ENCODE measurements around the gene CCK.
"Not testable (repeated sequence)": the region's sequence is repeated elsewhere in the genome, so short reads cannot be mapped to it uniquely, and the experiment has no call there.

CCK gene, protein sequence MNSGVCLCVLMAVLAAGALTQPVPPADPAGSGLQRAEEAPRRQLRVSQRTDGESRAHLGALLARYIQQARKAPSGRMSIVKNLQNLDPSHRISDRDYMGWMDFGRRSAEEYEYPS

GRCh38 chr3:42266085-42266484 lies at the start of gene CCK:
Gene CCK, minus strand, starts transcription at chr3:42266185. Its CDS starts 2,555 bp downstream, at chr3:42263630.
- in situ Hi-C loops (cut with MboI; ENCODE audit: low sequenced_read_pairs), result loop anchor here (25.0 kb wide), 1 partner anchor 171 kb away; no protein-coding TSS in a partner anchor

DNA sequence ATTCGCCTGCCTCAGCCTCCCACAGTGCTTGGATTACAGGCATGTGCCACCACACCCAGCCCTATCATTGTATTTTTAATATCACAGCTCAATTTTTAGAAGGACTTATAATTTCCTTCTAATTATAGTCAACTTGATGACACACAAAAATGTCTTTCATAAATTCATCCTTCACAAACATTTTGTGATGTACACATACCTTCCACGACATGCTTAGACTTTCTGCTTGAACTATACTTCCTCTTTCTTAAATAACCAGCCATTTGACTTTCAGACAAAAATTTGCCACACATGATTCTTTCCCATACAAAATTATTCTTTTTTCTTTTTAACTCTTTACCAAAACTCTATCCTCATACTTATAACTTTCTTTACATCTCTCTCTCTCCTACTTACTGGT lies 48.4 kb upstream of the CCK start:
- in situ Hi-C loops (cut with MboI; ENCODE audit: low sequenced_read_pairs), result no loop called here

- in situ Hi-C loops (cut with MboI; ENCODE audit: low sequenced_read_pairs), result no loop called here
Measured at GRCh38 chr3:42308651-42309050, 42.7 kb upstream of the CCK start.

DNA sequence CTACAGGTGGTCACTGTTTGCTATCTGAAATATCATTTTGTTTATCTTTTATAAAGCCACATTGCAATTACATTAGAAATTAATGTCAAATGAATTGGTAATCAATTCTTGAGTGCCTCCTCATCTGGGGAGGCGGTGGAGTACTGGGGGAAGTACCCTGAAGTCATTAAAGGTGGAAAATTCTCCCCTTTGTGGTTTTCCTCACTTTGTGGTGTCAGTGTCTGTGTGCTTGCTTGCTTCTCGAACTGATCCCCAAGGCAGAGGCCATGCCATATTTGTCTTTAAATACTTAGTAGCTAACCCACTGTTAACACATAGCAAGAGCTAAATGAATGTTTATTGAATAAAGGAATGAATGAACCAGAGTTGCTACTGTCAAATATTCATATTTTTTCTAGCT lies 40.5 kb upstream of the CCK start:
- in situ Hi-C loops (cut with MboI; ENCODE audit: low sequenced_read_pairs), result no loop called here

- in situ Hi-C loops (cut with MboI; ENCODE audit: low sequenced_read_pairs), result no loop called here
Measured at GRCh38 chr3:42302924-42303634, 37.1 kb upstream of the CCK start.

DNA sequence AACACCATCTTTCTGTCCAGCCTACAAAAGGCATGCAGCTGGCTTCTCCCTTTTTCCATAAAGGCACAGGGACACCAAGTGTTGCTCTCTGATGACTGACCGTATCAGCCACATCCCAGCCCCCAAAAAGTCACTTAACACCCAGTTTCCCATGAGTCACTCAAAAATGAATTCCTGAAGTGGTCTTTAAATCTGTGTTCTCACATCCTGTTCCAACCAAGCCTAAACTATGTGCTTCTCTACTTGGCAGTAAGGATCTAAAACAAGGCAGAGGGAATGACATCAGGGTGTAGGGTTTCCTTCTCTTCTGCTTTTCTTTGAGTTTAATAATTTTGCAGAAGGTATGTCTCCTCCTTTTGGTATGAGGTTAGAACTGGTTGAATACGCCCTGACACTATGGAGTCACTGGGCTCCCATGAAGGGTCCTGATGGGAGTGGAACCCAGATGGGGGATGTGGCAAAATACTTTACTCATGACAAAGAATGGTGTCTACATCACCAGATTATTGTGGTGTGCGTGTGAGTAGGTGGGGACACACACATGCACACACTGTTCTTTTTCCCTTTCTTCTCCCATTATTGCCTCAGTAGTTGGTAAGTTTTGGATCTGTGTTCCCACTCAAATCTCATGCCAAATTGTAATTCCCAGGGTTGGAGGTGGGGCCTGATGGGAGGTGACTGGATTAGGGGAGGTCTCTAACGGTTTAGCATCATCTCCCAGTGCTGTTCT lies 35.6 kb upstream of the CCK start:
- in situ Hi-C loops (cut with MboI; ENCODE audit: low sequenced_read_pairs), result no loop called here

DNA sequence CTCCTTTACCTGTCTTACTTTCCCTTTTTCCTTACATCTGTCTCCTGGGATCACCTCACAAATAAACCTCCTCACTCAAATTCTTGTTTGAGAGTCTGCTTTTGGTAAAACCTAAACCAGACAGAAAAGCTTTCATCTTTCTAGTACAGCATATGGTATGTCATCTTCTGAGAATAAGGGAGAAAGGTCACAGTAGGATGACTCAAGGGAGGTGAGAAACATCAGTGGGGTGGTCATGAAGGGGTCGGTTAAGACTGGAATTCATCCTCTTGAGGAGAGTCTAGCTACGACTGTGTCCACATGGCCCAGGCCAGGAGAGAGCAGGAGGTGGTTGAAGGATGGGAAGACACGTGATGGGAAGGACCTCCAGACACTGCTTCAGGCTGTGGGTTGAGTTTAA lies 34.8 kb upstream of the CCK start:
- in situ Hi-C loops (cut with MboI; ENCODE audit: low sequenced_read_pairs), result no loop called here

GRCh38 chr3:42300013-42300412 lies 34.0 kb upstream of the CCK start:
- in situ Hi-C loops (cut with MboI; ENCODE audit: low sequenced_read_pairs), result no loop called here

GRCh38 chr3:42298259-42298658 lies 32.3 kb upstream of the CCK start:
- in situ Hi-C loops (cut with MboI; ENCODE audit: low sequenced_read_pairs), result no loop called here

GRCh38 chr3:42292009-42292408 lies 26.0 kb upstream of the CCK start:
- in situ Hi-C loops (cut with MboI; ENCODE audit: low sequenced_read_pairs), result no loop called here

DNA sequence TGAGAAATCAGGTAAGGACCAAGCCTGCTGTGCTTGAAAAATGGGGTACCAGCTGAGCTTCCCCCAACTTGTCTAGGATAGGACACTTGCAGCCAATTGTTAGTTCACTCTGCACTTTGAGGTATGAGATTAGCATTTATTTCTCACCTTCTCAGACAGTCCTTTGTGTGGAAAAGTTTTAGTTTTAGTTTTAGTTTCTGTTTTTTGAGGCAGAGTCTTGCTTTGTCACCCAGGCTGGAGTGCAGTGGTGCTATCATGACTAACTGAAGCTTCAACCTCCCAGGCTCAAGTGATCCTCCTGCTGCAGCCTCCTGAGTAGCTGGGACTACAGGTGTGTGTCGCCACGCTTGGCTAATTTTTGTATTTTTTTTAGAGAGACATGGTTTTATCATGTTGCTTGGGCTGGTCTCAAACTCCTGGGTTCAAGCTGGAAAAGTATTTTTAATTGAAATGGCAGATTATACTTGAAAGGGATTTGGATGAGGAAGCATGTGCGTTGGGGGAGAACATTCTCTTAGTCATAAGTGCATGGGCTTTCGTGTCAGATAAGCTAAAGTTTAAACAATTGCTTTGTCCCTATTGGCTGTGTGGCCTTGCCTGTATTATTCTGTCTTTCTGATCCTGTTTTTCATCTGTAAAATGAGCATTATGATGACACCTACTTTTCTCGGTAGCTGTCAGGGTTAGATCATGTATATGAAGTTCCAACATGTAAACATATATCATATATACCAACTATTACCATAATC lies 25.2 kb upstream of the CCK start:
- in situ Hi-C loops (cut with MboI; ENCODE audit: low sequenced_read_pairs), result no loop called here

DNA sequence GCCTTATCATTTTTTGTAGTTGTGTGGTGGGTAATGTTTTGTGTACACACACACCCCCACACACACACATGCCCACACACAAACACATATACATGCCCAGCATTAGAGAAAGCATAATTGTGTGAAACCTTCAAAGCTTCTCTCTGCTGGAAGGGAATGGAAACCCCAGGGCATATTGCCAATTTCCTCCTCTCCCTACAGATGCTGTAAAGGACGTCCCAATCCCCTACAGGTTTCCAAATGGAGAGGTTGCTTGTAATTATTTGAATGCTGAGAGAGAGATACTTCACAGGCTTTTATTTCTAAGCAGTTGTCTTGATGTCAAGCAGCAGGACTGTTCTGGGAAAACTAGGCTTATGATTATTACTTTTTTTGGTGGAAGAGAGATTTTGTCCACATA lies 23.0 kb upstream of the CCK start:
- in situ Hi-C loops (cut with MboI; ENCODE audit: low sequenced_read_pairs), result no loop called here

GRCh38 chr3:42288385-42288784 lies 22.4 kb upstream of the CCK start:
- in situ Hi-C loops (cut with MboI; ENCODE audit: low sequenced_read_pairs), result no loop called here

DNA sequence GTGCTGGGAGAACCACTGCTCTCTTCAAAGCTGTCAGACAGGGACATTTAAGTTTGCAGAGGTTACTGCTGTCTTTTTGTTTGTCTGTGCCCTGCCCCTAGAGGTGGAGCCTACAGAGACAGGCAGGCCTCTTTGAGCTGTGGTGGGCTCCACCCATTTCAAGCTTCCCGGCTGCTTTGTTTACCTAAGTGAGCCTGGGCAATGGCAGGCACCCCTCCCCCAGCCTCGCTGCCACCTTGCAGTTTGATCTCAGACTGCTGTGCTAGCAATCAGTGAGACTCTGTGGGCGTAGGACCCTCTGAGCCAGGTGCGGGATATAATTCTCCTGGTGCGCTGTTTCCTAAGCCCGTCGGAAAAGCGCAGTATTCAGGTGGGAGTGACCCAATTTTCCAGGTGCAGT lies 21.4 kb upstream of the CCK start:
- in situ Hi-C loops (cut with MboI; ENCODE audit: low sequenced_read_pairs), result not testable (repeated sequence)

GRCh38 chr3:42277676-42278075 lies 11.7 kb upstream of the CCK start:
- in situ Hi-C loops (cut with MboI; ENCODE audit: low sequenced_read_pairs), result no loop called here

GRCh38 chr3:42276141-42277132 lies 10.5 kb upstream of the CCK start:
- in situ Hi-C loops (cut with MboI; ENCODE audit: low sequenced_read_pairs), result no loop called here

- in situ Hi-C loops (cut with MboI; ENCODE audit: low sequenced_read_pairs), result no loop called here
Measured at GRCh38 chr3:42275217-42275616, 9.2 kb upstream of the CCK start.

- in situ Hi-C loops (cut with MboI; ENCODE audit: low sequenced_read_pairs), result loop anchor here (25.0 kb wide), 1 partner anchor 163 kb away; no protein-coding TSS in a partner anchor
Measured at GRCh38 chr3:42274266-42274665, 8.3 kb upstream of the CCK start.

DNA sequence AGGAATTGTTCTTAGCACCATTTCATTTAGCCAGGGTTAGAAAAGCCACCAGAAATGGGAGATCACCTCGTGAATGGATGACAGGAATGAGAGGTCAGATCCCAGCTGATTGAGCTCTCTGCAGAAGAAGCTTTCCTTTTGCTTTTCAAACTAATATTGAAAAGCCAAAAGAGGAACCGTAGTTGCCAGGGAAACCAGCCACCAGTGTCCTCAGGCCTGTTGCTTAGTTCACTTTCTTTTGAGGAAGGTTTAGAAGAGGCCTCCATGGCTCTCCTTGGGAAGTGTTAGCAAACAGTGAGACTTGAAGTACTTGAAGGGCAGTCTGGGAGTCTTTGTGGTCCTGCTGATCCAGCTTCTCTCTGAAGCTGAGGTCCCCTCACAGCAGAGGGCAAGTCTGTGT lies 7.4 kb upstream of the CCK start:
- in situ Hi-C loops (cut with MboI; ENCODE audit: low sequenced_read_pairs), result loop anchor here (25.0 kb wide), 1 partner anchor 164 kb away; no protein-coding TSS in a partner anchor

- in situ Hi-C loops (cut with MboI; ENCODE audit: low sequenced_read_pairs), result loop anchor here (25.0 kb wide), 1 partner anchor 166 kb away; no protein-coding TSS in a partner anchor
Measured at GRCh38 chr3:42271786-42272185, 5.8 kb upstream of the CCK start.

Data from HL-60/S4 treated with retinoic acid at 250 ng/mL for 4 days and 3 days (cell line).